Posterior vena cava (tissue), 2 donors: ENCODE results near the gene DHX34. TPM values are rescaled to one million over a fixed set of nuclear protein-coding genes. Genes with fewer than 3 reads are reported as not detected.
A peak's percentile ranks its signal among the peaks of the same experiment; 100 is the strongest.

Experiments used
- DNase-seq: peaks from one replicate; pipeline ENCODE4 v3.0.0-alpha.2; 2020; ENCODE audit warnings: low spot score
- intact Hi-C, 2 donors: fragments of 100-400 bp; cut with DNase I; formaldehyde crosslinking; loops; one replicate each; pipeline versions ENCODE4 v1.14.1 to v1.14.2; 2022 to 2023
- total RNA-seq, 2 donors: library from RNA; stranded (reverse); fragmentation: NEBNext Ultra II Directional; extraction: Animal tissue kit (Norgen Biotek cat#: 25700); gene quantifications; one replicate each; pipeline ENCODE4 v1.2.1, GENCODE V29; 2021
- donor health status: DM: yes; HTN: yes; CAD: no.
- donor health status: DM: yes; HTN: yes; CAD: no.

Gene DHX34
- total RNA-seq, 2 donors from 2014 or later: 7.7 to 7.9 TPM

DNA sequence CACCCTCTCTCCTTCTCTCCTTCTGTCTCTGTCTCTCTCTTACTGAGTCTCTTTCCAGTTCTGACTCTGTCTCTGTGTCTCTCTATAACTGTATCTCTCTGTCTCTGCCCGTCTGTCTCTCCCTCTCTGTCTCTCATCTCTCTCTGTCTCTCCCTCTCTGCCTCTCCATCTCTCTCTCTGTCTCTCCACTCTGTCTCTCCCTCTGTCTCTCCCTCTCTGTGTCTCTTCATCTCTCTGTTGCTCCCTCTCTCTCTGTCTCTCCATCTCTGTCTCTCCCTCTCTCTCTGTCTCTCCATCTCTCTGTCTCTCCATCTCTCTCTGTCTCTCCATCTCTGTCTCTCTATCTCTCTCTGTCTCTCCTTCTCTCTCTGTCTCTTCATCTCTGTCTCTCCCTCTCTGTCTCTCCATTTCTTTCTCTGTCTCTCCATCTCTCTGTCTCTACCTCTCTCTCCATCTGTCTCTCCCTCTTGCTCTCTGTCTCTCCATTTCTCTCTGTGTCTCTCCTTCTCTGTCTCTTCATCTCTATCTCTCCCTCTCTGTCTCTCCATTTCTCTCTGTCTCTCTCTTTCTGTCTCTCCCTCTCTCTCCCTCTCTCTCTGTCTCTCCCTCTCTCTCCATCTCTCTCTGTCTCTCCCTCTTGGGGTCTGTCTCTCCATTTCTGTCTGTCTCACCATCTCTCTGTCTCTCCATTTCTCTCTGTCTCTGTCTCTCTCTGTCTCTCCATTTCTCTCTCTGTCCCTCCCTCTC lies 73.5 kb downstream of the DHX34 start:
- intact Hi-C loops: loop anchor here in 1 of 2 donors (10.0 kb wide), 1 partner anchor 128 kb away; no protein-coding TSS in a partner anchor
- DNase-seq: no peak

DNA sequence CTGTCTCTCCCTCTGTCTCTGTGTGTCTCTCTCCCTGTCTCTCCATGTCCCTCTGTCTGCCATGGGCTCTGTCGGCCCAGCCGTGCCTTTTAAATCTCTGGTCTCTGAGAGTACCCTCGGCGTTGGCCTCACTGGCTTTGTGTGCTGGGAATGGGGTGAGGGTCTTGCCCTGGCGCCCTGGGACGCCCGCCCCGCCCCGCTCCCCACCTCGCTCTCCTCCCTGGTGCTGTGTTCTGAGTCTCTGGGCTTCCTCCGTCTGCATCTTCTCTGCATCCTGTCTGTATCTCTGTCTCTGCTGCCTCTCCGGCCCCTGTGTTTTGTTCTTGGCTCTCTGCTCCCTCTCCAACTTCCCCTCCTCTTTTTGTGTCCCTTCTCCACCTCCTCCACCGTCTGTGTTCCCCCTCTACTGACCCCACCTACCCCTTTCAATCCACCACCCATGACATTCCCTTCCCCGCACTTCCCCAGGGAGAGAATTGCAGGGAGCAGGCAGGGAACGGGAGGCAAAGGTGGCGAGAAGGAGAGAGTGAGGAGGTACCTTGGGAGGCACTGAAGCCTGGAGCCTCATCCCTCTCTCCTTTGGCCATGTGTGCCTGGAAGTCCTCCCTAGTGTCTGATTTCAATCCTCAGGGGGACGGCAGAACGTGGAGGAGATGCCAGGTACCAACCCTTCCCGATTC lies 74.2 kb downstream of the DHX34 start:
- no peak for DNase-seq
- intact Hi-C loops: loop anchor here in 1 of 2 donors (10.0 kb wide), 1 partner anchor 129 kb away; no protein-coding TSS in a partner anchor

DNA sequence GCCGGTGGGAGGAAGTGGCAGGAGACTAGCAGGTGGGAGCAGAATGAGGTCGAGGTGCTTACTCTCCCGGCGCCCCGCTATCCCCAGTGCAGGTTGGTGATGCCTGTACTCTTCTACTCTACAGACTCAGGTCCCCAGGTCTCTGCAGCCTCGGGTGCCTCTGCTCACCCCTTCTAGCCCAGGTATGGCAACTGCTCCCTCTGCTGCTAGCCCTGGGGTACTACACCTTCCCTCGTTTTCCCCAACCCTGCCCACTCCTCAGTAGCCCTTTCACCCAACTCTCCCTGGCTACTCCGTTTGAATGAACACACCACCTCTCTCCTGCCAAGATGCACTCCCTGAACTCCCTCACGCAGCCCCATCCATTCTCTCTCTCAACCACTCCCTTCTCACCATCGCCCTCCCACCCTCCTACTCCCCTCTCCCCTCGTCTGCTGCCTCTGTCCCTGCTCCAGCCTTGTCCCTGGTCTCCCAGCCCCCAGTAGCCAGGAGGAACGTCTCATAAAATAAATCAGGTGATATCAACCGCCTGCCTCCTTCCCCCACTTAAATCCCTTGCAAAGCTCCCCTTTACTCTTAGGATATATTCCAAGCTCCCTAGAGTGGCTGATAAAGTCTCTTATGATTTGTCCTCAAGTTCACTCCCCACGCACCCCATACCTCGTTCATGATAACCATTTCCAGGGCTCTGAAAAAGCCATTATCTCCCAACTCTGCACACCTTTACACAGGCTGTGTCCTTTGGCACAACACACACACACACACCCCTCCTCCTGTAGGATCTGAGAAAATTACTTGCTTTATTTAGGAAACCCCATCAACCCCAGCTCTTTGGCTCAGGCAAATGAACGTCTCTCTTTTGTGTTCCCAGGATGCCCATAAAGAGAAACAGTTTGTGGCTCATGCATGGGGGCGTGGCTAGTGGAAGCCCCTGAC lies 78.4 kb downstream of the DHX34 start:
- DNase-seq: no peak
- intact Hi-C loops: loop anchor here in 1 of 2 donors (10.0 kb wide), 1 partner anchor 133 kb away; no protein-coding TSS in a partner anchor

DNA sequence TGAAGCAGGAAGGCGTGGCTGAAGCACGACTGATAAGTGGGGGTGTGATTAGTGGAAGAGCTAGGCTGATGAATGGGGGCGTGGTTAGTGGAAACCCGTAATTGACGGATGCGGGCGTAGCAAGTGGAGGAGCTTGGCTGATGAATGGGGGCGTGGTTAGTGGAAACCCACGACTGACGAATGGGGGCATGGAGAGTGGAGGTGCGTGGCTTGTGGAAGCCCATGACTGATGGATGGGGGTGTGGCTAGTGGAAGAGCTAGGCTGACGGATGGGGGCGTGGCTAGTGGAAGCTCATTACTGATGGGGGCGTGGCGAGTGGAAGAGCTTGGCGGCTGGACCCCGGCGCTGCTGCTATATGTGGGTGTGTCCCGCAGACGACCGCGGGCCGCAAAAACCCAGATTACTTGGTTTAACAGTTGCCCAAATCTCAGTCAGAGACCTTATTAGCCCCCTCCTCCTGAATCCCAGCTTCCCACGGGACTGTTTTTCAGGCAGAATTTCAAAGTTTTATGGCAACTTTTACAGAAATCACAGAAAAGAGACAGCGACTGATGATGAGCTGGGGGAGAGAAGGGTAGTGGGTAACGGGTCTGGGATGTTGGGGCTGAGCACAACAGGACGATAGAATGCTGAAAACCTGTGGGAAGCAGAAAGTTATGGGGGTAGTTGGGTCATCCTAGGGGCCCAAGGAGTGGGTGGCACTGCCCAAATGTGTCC lies 79.2 kb downstream of the DHX34 start:
- intact Hi-C loops: loop anchor here in 1 of 2 donors (10.0 kb wide), 1 partner anchor 134 kb away; no protein-coding TSS in a partner anchor
- DNase-seq: peak; percentile 94

DNA sequence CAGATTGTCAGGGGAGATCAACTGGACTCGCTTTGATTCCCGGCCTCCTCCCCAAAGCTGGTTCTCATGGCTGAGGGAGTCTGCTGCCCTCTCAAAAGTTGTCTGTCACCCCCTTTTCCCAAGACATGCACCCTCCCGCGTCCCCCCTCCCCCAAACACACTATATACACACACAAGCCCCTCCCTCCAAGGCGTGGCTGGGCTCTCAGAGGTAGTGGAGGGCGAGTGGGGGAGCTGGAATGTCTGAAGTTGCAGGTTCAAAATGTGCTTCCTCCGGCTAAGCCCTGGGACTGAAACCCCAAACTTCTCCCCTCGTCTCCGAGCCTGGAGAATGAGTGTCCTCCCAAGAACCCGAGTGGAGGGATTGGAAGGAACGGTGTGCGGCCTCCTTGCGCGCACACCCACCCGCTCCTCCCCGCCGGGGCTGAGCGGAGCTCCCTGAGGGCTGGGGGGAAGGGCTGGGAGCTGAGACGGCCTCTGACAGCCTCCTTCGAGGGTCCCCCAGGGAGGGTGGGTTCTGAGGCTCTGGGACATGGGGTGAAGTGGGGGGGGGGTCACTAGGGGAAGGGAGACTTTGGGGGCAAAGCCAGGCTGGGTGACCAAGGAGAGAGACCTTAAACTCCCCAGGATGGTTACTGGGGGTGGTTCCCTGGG lies 80.2 kb downstream of the DHX34 start:
- intact Hi-C loops: loop anchor here in 1 of 2 donors (10.0 kb wide), 1 partner anchor 134 kb away; no protein-coding TSS in a partner anchor
- no peak for DNase-seq

DNA sequence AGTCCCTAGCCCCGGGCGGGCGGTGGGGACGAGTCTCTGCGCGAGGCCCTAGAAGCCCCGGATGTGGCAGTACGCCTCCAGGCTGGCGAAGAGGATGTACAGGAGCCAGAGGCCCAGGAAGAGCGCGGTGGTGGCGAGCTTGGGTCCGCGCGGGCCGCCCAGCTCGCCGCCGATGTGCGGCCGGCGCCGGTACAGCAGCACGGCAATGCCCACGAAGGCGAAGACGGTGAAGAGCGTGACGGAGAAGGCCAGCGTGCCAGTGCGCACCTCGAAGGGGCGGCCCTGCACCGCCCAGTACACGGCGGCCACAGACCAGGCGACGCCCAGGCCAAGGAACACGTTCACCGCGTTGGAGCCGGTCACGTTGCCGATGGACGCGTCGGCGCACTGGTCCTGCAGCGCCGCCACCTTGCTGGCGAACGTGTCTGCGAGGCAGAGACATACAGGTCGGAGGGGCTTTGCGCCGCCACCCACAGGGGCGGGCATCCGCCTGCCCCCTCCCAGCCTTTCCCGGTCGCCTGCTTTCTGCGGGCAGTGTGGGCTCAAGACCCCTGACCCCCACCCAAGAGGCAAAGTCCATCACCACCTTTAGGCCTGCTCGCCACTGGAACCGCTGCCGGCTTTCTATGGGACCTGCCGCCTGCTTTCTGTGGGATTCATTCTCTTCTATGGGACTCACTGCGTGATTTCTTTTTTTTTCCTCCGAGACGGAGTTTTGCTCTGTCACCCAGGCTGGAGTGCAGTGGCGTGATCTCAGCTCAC lies 81.1 kb downstream of the DHX34 start:
- DNase-seq: no peak
- intact Hi-C loops: loop anchor here in 1 of 2 donors (1.0 kb wide), 1 partner anchor 47 kb away; no protein-coding TSS in a partner anchor

DNA sequence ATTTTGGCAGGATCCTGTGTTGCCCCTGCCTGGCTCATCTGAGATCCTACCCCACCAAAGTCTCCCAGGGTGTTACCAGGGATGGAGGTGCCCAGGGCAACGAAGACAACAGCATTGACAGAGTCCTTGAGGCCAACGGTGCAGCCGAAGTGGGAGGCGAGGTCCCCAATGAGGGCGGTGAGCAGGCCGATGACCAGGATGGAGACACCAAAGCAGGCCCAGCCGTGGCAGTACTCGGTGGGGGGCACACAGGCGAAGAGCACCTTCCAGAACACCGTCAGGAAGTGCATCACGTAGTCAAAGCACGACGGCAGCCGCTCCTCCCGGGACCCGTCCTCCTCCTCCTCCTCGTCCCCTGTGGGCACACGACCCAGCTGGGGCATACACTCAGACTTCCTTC lies 83.0 kb downstream of the DHX34 start:
- intact Hi-C loops: no loop called here
- DNase-seq: no peak

Other genes with a start within 250 kb of the DHX34 start
- gene ZC3H4, start 235.5 kb upstream of the DHX34 start, total RNA-seq: 10 to 100 TPM; 33.6 to 39.5 TPM
- gene SAE1, start 218.5 kb upstream of the DHX34 start, total RNA-seq: 10 to 100 TPM; 55.9 to 57.4 TPM
- gene BBC3, start 118.1 kb upstream of the DHX34 start, total RNA-seq: 1 to 10 TPM; 3.7 to 4.2 TPM
- gene CCDC9, start 92.8 kb upstream of the DHX34 start, total RNA-seq: 10 to 100 TPM; 31.6 to 33.5 TPM
- 10 to 100 TPM; 28.2 to 38.6 TPM for gene INAFM1, start 74.4 kb upstream of the DHX34 start, total RNA-seq
- gene C5AR1, start 39.5 kb upstream of the DHX34 start, total RNA-seq: 10 to 100 TPM; 30.6 to 33.4 TPM
- 1 to 10 TPM; 2.7 to 8.2 TPM for gene C5AR2, start 17.1 kb upstream of the DHX34 start, total RNA-seq
- 10 to 100 TPM; 24.3 to 26.0 TPM for gene MEIS3, start 70.2 kb downstream of the DHX34 start, total RNA-seq
- under 1 TPM; 0.56 to 0.67 TPM for gene SLC8A2, start 122.6 kb downstream of the DHX34 start, total RNA-seq
- gene KPTN, start 134.9 kb downstream of the DHX34 start, total RNA-seq: 1 to 10 TPM; 6.5 to 7.9 TPM
- gene NAPA, start 165.7 kb downstream of the DHX34 start, total RNA-seq: 10 to 100 TPM; 75.8 to 83.8 TPM
- under 1 TPM; 0.19 to 0.24 TPM for gene ZNF541, start 223.8 kb downstream of the DHX34 start, total RNA-seq